Measurements from ENCODE around the gene MYADM.

DNA sequence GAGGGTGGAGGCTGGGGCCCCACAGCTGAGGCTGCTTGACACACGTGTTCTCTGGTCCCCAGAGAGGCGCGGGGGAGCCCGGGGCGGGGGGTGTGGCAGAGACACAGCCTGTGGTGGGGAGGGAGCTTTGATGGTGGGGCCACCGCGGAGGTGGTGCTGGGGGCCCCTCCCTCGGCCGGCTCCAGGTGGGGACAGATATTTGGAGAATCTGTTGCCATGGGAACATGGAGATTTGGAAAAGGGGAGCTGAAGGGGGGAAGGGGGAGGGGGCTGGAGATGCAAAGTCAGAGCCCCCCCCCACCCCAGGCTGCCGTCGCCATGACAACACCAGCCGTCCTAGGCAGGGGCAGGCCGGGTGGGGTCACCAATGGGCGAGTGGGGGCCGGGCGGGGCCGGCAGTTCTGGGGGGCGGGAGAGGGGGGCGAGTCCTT is 15.6 kb downstream of the MYADM start:
- TF ChIP-seq POLR2AphosphoS5 (IDR thresholded peaks at IDR 0.05; ENCODE audit: borderline replicate concordance, low read depth, low read length) (no peak), EZH2 (IDR thresholded peaks at IDR 0.05) (no peak)

All from SK-N-MC (cell line).